GM12878 (cell line): ENCODE data around the gene UBE2I. TPM values are rescaled to one million over a fixed set of nuclear protein-coding genes. Genes with fewer than 3 reads are reported as not detected.

Experiments
- ATAC-seq: fragments of 200-7000 bp; cut with Tn5 transposase; 3 replicates; pipeline ENCODE4 v1.9.1; 2020; ENCODE audit warnings: mild to moderate bottlenecking, moderate library complexity
- BruUV-seq: library from RNA; stranded (reverse); fragments of 400-500 nt; replicated peaks from 2 replicates; lab custom pipeline; 2021; lab: Mats Ljungman, UMichigan
- CTCF ChIA-PET: fragments of 300-600 bp; sonication (Branson Sonifier 250); formaldehyde crosslinking; extraction: SDS; loops from one replicate; lab custom pipeline; 2021; ENCODE audit warnings: inconsistent platforms; lab: Yijun Ruan, JAX
- POLR2A ChIA-PET: fragments of 350-600 bp; formaldehyde crosslinking; extraction: SDS; loops from one replicate; lab custom pipeline; 2021; ENCODE audit warnings: inconsistent platforms; lab: Charles Lee
- RAD21 ChIA-PET: fragments of 300-600 bp; sonication (Branson Sonifier 250); formaldehyde crosslinking; loops from one replicate; lab custom pipeline; 2023; ENCODE audit warnings: antibody characterized with exemption; ENCODE audit not compliant: unreplicated experiment; lab: Charles Lee
- SMC1A ChIA-PET: fragments of 300-600 bp; sonication (Branson Sonifier 250); formaldehyde crosslinking; loops from one replicate; lab custom pipeline; 2023; ENCODE audit not compliant: unreplicated experiment, uncharacterized antibody; lab: Charles Lee
- DNase-seq: peaks from one replicate; pipeline ENCODE4 v3.0.0-alpha.2; 2011; ENCODE audit warnings: low read depth, low spot score
- FAIRE-seq: peaks from 3 replicates; lab custom pipeline; 2011; peaks lifted over from hg19 to GRCh38; lab: Jason Lieb, UNC
- H2AFZ ChIP-seq: 2 replicates; pipeline ENCODE4 v1.6.0; 2011; ENCODE audit warnings: low read depth, low read length, control low read depth; ENCODE audit not compliant: control insufficient read depth
- H3K27ac ChIP-seq: 2 replicates; pipeline ENCODE4 v1.5.1; 2011; ENCODE audit warnings: control low read depth; ENCODE audit not compliant: control insufficient read depth, insufficient read depth
- H3K27me3 ChIP-seq, 2 experiments: replicated peaks in 1 of 2; 2 replicates each; pipeline versions ENCODE4 v1.6.0 to v1.6.1; 2011; ENCODE audit warnings: low read length in 1 of 2; ENCODE audit not compliant: control insufficient read depth in 2 of 2, insufficient read depth in 2 of 2
- H3K36me3 ChIP-seq, 2 experiments: 2 replicates each; pipeline ENCODE4 v1.5.1; 2011; ENCODE audit warnings: low read length in 1 of 2; ENCODE audit not compliant: control insufficient read depth in 2 of 2, insufficient read depth in 2 of 2
- H3K4me1 ChIP-seq: 2 replicates; pipeline ENCODE4 v1.6.1; 2011; ENCODE audit warnings: mild to moderate bottlenecking, low read length, moderate library complexity, mixed read lengths; ENCODE audit not compliant: control insufficient read depth, insufficient read depth
- H3K4me2 ChIP-seq: 2 replicates; pipeline ENCODE4 v1.6.0; 2011; ENCODE audit warnings: control low read depth; ENCODE audit not compliant: control insufficient read depth, insufficient read depth
- H3K4me3 ChIP-seq: fragments of 200-600 bp; sonication (generic); 2 replicates; pipeline ENCODE4 v1.5.1; 2016
- H3K79me2 ChIP-seq: 2 replicates; pipeline ENCODE4 v1.6.0; 2011; ENCODE audit warnings: low read length; ENCODE audit not compliant: control insufficient read depth, insufficient read depth
- H3K9ac ChIP-seq: 2 replicates; pipeline ENCODE4 v1.8.0; 2011; ENCODE audit warnings: low read length, control low read depth, mixed read lengths; ENCODE audit not compliant: control insufficient read depth, insufficient read depth
- H3K9me3 ChIP-seq: replicated peaks from 3 replicates; pipeline ENCODE4 v1.5.1; 2011; ENCODE audit warnings: mild to moderate bottlenecking, low read length; ENCODE audit not compliant: control insufficient read depth, insufficient read depth
- H4K20me1 ChIP-seq: 2 replicates; pipeline ENCODE4 v1.6.0; 2011; ENCODE audit not compliant: control insufficient read depth, insufficient read depth
- BACH1 ChIP-seq: fragments of 450-650 bp; IDR thresholded peaks from 2 replicates; pipeline ENCODE4 v1.6.1; 2017; ENCODE audit warnings: mild to moderate bottlenecking, borderline replicate concordance
- KLF5 ChIP-seq: fragments of 450-650 bp; IDR thresholded peaks from 2 replicates; pipeline ENCODE4 v1.6.1; 2014; ENCODE audit warnings: mild to moderate bottlenecking; ENCODE audit not compliant: partially characterized antibody
- MEF2B ChIP-seq: fragments of 450-650 bp; IDR thresholded peaks from 2 replicates; pipeline ENCODE4 v1.6.1; 2018; ENCODE audit warnings: mild to moderate bottlenecking, moderate library complexity; ENCODE audit not compliant: partially characterized antibody, poor library complexity, severe bottlenecking
- NFYA ChIP-seq: IDR thresholded peaks from 2 replicates; pipeline ENCODE4 v1.6.1; 2011; ENCODE audit warnings: low read depth, mild to moderate bottlenecking, low read length, improper control_type of control experiment, borderline replicate concordance
- POLR2A ChIP-seq: IDR thresholded peaks from 2 replicates; pipeline ENCODE4 v1.6.1; 2011; ENCODE audit warnings: low read depth, mild to moderate bottlenecking, low read length
- REST ChIP-seq: IDR thresholded peaks from 2 replicates; pipeline ENCODE4 v1.6.1; 2012; ENCODE audit warnings: mild to moderate bottlenecking, low read depth, low read length
- SKIL ChIP-seq: fragments of 450-650 bp; IDR thresholded peaks from 2 replicates; pipeline ENCODE4 v1.6.1; 2017; ENCODE audit warnings: mild to moderate bottlenecking, low read depth, inconsistent platforms; ENCODE audit not compliant: poor library complexity, severe bottlenecking
- ZNF207 ChIP-seq: fragments of 450-650 bp; IDR thresholded peaks from 2 replicates; pipeline ENCODE4 v1.6.1; 2014; ENCODE audit warnings: antibody characterized with exemption, mild to moderate bottlenecking, borderline replicate concordance
- ZNF274 ChIP-seq: IDR thresholded peaks from one replicate; pipeline ENCODE4 v1.8.0; 2011; ENCODE audit not compliant: insufficient read length, insufficient read depth
- ZSCAN29 ChIP-seq: fragments of 450-650 bp; IDR thresholded peaks from 2 replicates; pipeline ENCODE4 v1.6.1; 2017; ENCODE audit warnings: mild to moderate bottlenecking, moderate library complexity
- WGBS: methylation state at CpG from one replicate; pipeline ENCODE4 v1.1.6; 2016; ENCODE audit warnings: low lambda C conversion rate; ENCODE audit not compliant: insufficient replicate concordance, insufficient coverage; ENCODE audit errors: missing lambda C conversion rate; 5-methylcytosine and 5-hydroxymethylcytosine counted together
- in situ Hi-C: fragments of 300-500 bp; cut with MboI; formaldehyde crosslinking; loops from 9 replicates; pipeline ENCODE4 v1.14.3; 2018; ENCODE audit warnings: mixed read lengths
- intact Hi-C: fragments of 100-400 bp; cut with micrococcal nuclease; formaldehyde crosslinking; loops from one replicate; pipeline ENCODE4 v1.14.2; 2022; ENCODE audit not compliant: unreplicated experiment
- polyA plus RNA-seq, 11 experiments: library from polyadenylated mRNA; depleted of rRNA in 4 of 11; unstranded in 6 of 11; stranded (reverse) in 5 of 11; fragments of >200 nt; fragmentation: Nextera tagmentation in 4 of 11; fragmentation: Illumina TruSeq in 1 of 11; extraction: Ambion mirVana in 4 of 11; extraction: Trizol in 1 of 11; gene quantifications; 1 replicate in 1 of 11; 2 replicates in 10 of 11; pipeline versions ENCODE4 v1.2.1 to v1.2.3, GENCODE V29; 2011 to 2016; ENCODE audit warnings: inconsistent platforms in 2 of 11, missing spikeins in 2 of 11, low read depth in 1 of 11
- total RNA-seq, 4 experiments: library from RNA; depleted of rRNA in 3 of 4; stranded (reverse); fragments of >200 nt in 3 of 4; fragmentation: Illumina TruSeq in 1 of 4; extraction: Trizol in 1 of 4; gene quantifications; 2 replicates each; pipeline versions ENCODE4 v1.2.1 to v1.2.3, GENCODE V29; 2013 to 2021

Gene UBE2I
- total and polyA plus RNA-seq, 10 of the 15 experiments (the other 5 are each of a cell fraction or from before 2014, with no cell fraction given) = 47.5 to 243 (median 194) TPM

GRCh38 chr16:1260101-1260680, 49.2 kb upstream of the UBE2I start (continued):
- no peak for TF ChIP-seq ZNF274
- no peak for TF ChIP-seq KLF5
- TF ChIP-seq ZSCAN29 = no peak
- TF ChIP-seq POLR2A = no peak
- no peak for TF ChIP-seq ZNF207
- TF ChIP-seq SKIL = no peak

GRCh38 chr16:1261131-1261892, 48.1 kb upstream of the UBE2I start:
- Histone ChIP-seq H3K79me2 (no peaks in the 10 kb centered on the region), H3K4me2 (no peak overlapping the region), H3K9ac (no peak overlapping the region), H4K20me1 (no peaks in the 10 kb centered on the region), H3K4me3 (no peak overlapping the region), H2AFZ (no peak overlapping the region), H3K27me3 (no peaks in the 10 kb centered on the region; a peak in 1 of 4 replicates), H3K9me3 (no peaks in the 10 kb centered on the region)
- no peak for FAIRE-seq
- ChIA-PET POLR2A (no interaction called here), RAD21 (no interaction called here)
- no peak for DNase-seq
- WGBS = 12% methylated on average over 37 of the region's 47 CpGs
- ATAC-seq = no peak; the same call in 2 of the 3 replicates
- in situ Hi-C loops = no loop called here
- TF ChIP-seq MEF2B = no peak
- no peak for TF ChIP-seq BACH1
- no peak for TF ChIP-seq NFYA
- TF ChIP-seq POLR2A = no peak
- TF ChIP-seq REST = no peak
- TF ChIP-seq ZNF274 = no peak
- TF ChIP-seq, all 136 proteins: peak for 0
- SMC1A ChIA-PET = no interaction called here
- intact Hi-C loops = no loop called here
- Histone ChIP-seq H3K27ac (no peak overlapping the region), H3K36me3 (no peaks in the 10 kb centered on the region), H3K4me1 (no peaks in the 10 kb centered on the region)
- CTCF ChIA-PET = no interaction called here
- no TSS peak for BruUV-seq
